Glomerular endothelial cell (primary cell): ENCODE measurements around the gene BIRC3. TPM values are rescaled to one million over a fixed set of nuclear protein-coding genes. Genes with fewer than 3 reads are reported as not detected.
"Not testable (repeated sequence)": the region's sequence is repeated elsewhere in the genome, so short reads cannot be mapped to it uniquely, and the experiment has no call there.

Source experiments
- DNase-seq: peaks from one replicate; pipeline ENCODE4 v3.0.0-alpha.2; 2011; ENCODE audit warnings: low read depth, low spot score; ENCODE audit errors: extremely low read depth
- total RNA-seq: library from RNA; depleted of rRNA; stranded (reverse); fragments of >200 nt; gene quantifications from 2 replicates; pipeline ENCODE4 v1.2.3, GENCODE V29; 2015

BIRC3 gene
- total RNA-seq, 1 donor from 2014 or later = 7.3 TPM

- no peak for DNase-seq
Observed at GRCh38 chr11:102293873-102294601, 23.2 kb upstream of the BIRC3 start.

GRCh38 chr11:102295045-102295444 is 22.2 kb upstream of the BIRC3 start:
- DNase-seq = no peak

GRCh38 chr11:102296757-102297156 is 20.5 kb upstream of the BIRC3 start:
- DNase-seq = not testable (repeated sequence)

- not testable (repeated sequence) for DNase-seq
Observed at GRCh38 chr11:102300837-102301236, 16.4 kb upstream of the BIRC3 start.

- no peak for DNase-seq
Observed at GRCh38 chr11:102302241-102302640, 15.0 kb upstream of the BIRC3 start.

GRCh38 chr11:102304686-102305085 is 12.6 kb upstream of the BIRC3 start:
- no peak for DNase-seq

GRCh38 chr11:102305352-102306047 is 11.8 kb upstream of the BIRC3 start:
- no peak for DNase-seq

GRCh38 chr11:102306048-102306597 is 11.2 kb upstream of the BIRC3 start:
- DNase-seq = no peak

GRCh38 chr11:102306817-102307726 is 10.2 kb upstream of the BIRC3 start:
- no peak for DNase-seq

GRCh38 chr11:102307727-102308038 is 9.6 kb upstream of the BIRC3 start:
- DNase-seq = no peak

GRCh38 chr11:102309621-102310541 is 7.4 kb upstream of the BIRC3 start:
- no peak for DNase-seq

- DNase-seq = no peak
Observed at GRCh38 chr11:102312667-102313066, 4.6 kb upstream of the BIRC3 start.

GRCh38 chr11:102313238-102313940 is 3.9 kb upstream of the BIRC3 start:
- DNase-seq = no peak

- DNase-seq = no peak
Observed at GRCh38 chr11:102314784-102315183, 2.5 kb upstream of the BIRC3 start.

- DNase-seq = no peak
Observed at GRCh38 chr11:102316346-102316904, 859 bp upstream of the BIRC3 start.

GRCh38 chr11:102317768-102318103 is 452 bp downstream of the BIRC3 start:
- no peak for DNase-seq

- no peak for DNase-seq
Observed at GRCh38 chr11:102318469-102318868, 1.2 kb downstream of the BIRC3 start.

GRCh38 chr11:102319544-102319943 is 2.3 kb downstream of the BIRC3 start:
- DNase-seq = no peak

- no peak for DNase-seq
Observed at GRCh38 chr11:102320188-102320587, 2.9 kb downstream of the BIRC3 start.
